Measurements from ENCODE around the gene SORBS2. TPM values are rescaled to one million over a fixed set of nuclear protein-coding genes. Genes with fewer than 3 reads are reported as not detected.

SORBS2 gene
- polyA plus RNA-seq, 2 of the 4 experiments (the other 2 are of a cell fraction): 0.23 to 0.90 TPM

DNA sequence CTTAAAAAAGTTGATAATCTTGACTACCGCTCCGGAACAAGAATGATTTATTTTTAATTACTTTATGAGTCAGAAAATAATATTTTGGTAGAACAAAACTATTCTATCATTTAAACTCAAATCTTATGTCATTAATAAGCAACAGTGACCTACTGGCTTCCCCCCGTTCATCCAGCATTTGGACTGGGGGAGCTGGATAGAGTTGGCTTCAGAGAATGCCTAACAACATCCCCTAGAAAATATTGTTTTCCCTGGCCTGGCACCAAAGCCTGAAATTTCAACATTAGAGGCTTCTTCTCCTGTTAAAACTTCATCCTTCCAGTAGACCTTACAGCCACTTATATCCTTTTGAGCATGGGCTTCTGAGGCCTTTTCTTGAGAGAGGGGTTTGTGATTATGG is 221.0 kb downstream of the SORBS2 start (continued):
- TF ChIP-seq MYC (IDR thresholded peaks at IDR 0.05; ENCODE audit: borderline replicate concordance, low read length) (no peak), FOXS1 (CRISPR knock-in tag; IDR thresholded peaks at IDR 0.05) (no peak)

DNA sequence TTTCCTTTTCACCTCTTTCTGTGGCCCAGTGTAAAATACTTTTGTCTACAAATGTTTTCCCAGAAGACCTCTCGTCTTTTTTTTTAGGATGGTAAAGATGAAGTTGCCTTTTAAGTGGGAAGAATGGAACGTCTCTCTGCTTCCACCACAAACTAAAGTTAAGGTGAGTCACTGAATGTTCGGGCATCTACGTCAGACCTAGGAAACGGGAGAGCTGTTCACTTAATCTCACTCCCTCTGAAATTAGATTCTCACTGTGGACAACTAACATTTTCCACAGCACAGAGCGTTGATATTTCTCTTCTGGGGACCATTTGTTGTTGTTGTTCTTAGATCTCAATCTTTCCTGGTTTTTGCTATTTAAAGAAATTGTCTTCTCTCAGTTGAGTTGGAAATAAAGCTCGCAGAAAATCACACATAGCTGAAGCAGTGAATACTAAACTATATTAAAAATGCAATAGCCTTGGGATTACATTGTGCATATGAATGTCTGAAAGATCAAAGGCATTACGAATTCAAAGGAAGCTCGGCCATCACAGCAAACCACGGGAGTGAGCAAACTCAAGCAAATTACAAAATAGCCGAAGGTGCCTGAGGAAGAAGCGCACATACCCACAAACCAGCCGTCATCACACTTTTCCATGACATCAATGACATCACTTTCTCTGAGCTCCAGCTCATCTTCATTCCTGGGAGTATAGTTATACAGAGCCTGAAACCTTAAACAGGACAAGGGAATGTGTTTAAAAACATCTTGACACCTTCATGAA is 222.7 kb downstream of the SORBS2 start:
- ATAC-seq: no peak
- Histone ChIP-seq H3K4me2 (no peak overlapping the region), H3K4me1 (no peaks in the 10 kb centered on the region), H3K4me3 (no peak overlapping the region), H3K9me3 (no peaks in the 10 kb centered on the region), H3K27ac (no peak overlapping the region)
- ChIA-PET CTCF (interaction anchor here (0.7 to 2.9 kb wide), 3 partner anchors 8 to 449 kb away, joined by 3 to 13 read pairs (median 3); no protein-coding TSS in a partner anchor), POLR2A (no interaction called here)
- WGBS (ENCODE audit: missing lambda C conversion rate): 58% methylated on average over 13 of the region's 13 CpGs
- TF ChIP-seq, protein P1, sequence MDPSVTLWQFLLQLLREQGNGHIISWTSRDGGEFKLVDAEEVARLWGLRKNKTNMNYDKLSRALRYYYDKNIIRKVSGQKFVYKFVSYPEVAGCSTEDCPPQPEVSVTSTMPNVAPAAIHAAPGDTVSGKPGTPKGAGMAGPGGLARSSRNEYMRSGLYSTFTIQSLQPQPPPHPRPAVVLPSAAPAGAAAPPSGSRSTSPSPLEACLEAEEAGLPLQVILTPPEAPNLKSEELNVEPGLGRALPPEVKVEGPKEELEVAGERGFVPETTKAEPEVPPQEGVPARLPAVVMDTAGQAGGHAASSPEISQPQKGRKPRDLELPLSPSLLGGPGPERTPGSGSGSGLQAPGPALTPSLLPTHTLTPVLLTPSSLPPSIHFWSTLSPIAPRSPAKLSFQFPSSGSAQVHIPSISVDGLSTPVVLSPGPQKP (IDR thresholded peaks at IDR 0.05; ENCODE audit: low read depth, low read length): no peak
- no peak for TF ChIP-seq EP300 (IDR thresholded peaks at IDR 0.05)
- TF ChIP-seq, protein P2, sequence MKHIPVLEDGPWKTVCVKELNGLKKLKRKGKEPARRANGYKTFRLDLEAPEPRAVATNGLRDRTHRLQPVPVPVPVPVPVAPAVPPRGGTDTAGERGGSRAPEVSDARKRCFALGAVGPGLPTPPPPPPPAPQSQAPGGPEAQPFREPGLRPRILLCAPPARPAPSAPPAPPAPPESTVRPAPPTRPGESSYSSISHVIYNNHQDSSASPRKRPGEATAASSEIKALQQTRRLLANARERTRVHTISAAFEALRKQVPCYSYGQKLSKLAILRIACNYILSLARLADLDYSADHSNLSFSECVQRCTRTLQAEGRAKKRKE (CRISPR knock-in tag; IDR thresholded peaks at IDR 0.05; ENCODE audit: low read depth): no peak
- TF ChIP-seq, protein P3, sequence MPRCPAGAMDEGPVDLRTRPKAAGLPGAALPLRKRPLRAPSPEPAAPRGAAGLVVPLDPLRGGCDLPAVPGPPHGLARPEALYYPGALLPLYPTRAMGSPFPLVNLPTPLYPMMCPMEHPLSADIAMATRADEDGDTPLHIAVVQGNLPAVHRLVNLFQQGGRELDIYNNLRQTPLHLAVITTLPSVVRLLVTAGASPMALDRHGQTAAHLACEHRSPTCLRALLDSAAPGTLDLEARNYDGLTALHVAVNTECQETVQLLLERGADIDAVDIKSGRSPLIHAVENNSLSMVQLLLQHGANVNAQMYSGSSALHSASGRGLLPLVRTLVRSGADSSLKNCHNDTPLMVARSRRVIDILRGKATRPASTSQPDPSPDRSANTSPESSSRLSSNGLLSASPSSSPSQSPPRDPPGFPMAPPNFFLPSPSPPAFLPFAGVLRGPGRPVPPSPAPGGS (IDR thresholded peaks at IDR 0.05): no peak
- no peak for TF ChIP-seq RCOR1 (IDR thresholded peaks at IDR 0.05; ENCODE audit: low read depth, low read length)
- TF ChIP-seq, protein P4, sequence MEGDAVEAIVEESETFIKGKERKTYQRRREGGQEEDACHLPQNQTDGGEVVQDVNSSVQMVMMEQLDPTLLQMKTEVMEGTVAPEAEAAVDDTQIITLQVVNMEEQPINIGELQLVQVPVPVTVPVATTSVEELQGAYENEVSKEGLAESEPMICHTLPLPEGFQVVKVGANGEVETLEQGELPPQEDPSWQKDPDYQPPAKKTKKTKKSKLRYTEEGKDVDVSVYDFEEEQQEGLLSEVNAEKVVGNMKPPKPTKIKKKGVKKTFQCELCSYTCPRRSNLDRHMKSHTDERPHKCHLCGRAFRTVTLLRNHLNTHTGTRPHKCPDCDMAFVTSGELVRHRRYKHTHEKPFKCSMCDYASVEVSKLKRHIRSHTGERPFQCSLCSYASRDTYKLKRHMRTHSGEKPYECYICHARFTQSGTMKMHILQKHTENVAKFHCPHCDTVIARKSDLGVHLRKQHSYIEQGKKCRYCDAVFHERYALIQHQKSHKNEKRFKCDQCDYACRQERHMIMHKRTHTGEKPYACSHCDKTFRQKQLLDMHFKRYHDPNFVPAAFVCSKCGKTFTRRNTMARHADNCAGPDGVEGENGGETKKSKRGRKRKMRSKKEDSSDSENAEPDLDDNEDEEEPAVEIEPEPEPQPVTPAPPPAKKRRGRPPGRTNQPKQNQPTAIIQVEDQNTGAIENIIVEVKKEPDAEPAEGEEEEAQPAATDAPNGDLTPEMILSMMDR (IDR thresholded peaks at IDR 0.05): no peak
- no peak for TF ChIP-seq EHMT2 (IDR thresholded peaks at IDR 0.05; ENCODE audit: low read depth)
- TF ChIP-seq, protein P5, sequence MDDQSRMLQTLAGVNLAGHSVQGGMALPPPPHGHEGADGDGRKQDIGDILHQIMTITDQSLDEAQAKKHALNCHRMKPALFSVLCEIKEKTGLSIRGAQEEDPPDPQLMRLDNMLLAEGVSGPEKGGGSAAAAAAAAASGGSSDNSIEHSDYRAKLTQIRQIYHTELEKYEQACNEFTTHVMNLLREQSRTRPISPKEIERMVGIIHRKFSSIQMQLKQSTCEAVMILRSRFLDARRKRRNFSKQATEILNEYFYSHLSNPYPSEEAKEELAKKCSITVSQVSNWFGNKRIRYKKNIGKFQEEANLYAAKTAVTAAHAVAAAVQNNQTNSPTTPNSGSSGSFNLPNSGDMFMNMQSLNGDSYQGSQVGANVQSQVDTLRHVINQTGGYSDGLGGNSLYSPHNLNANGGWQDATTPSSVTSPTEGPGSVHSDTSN (IDR thresholded peaks at IDR 0.05): no peak
- TF ChIP-seq MYC (IDR thresholded peaks at IDR 0.05; ENCODE audit: borderline replicate concordance, low read length): no peak
- TF ChIP-seq NPAS2 (CRISPR knock-in tag; IDR thresholded peaks at IDR 0.05; ENCODE audit: borderline replicate concordance): no peak
- no peak for TF ChIP-seq SREBF2 (IDR thresholded peaks at IDR 0.05)
- no peak for TF ChIP-seq ZFP36 (IDR thresholded peaks at IDR 0.05; ENCODE audit: borderline replicate concordance, partially characterized antibody)
- TF ChIP-seq POLR2AphosphoS2 (conservative IDR thresholded peaks at IDR 0.05; ENCODE audit: low read length): no peak
- TF ChIP-seq, protein P6, sequence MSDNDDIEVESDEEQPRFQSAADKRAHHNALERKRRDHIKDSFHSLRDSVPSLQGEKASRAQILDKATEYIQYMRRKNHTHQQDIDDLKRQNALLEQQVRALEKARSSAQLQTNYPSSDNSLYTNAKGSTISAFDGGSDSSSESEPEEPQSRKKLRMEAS (IDR thresholded peaks at IDR 0.05): no peak
- no peak for TF ChIP-seq SMC3 (IDR thresholded peaks at IDR 0.05)
- no peak for TF ChIP-seq FOXS1 (CRISPR knock-in tag; IDR thresholded peaks at IDR 0.05)
- TF ChIP-seq ZNF302 (CRISPR knock-in tag; IDR thresholded peaks at IDR 0.05): no peak
- TF ChIP-seq BHLHE40 (IDR thresholded peaks at IDR 0.05; ENCODE audit: low read depth, low read length): no peak
- FAIRE-seq: no peak
- DNase-seq (ENCODE audit: low read depth in 1 of 2, low spot score in 1 of 2): no peak
